ENCODE data around the gene USP17L28.
"Not testable (repeated sequence)": the region's sequence is repeated elsewhere in the genome, so short reads cannot be mapped to it uniquely, and the experiment has no call there.

USP17L28 gene

GRCh38 chr4:9348593-9348992 is at the start of gene USP17L28:
TSS of gene USP17L28 (plus strand) at chr4:9348893. CDS start at chr4:9348893, 0 bp downstream.
- not testable (repeated sequence) for H3K4me1 ChIP-seq (ENCODE audit: control insufficient read depth in 2 of 2, insufficient read depth in 2 of 2, low read length in 2 of 2); H3K27ac ChIP-seq (ENCODE audit: low read depth in 2 of 2, low read length in 2 of 2); H3K9ac ChIP-seq (ENCODE audit: low read depth in 1 of 2, low read length in 2 of 2); H3K36me3 ChIP-seq (ENCODE audit: control insufficient read depth in 2 of 2, insufficient read depth in 2 of 2, low read length in 2 of 2); H3K4me3 ChIP-seq (ENCODE audit: low read length in 2 of 2); H3K27me3 ChIP-seq (ENCODE audit: control insufficient read depth in 2 of 2, insufficient read depth in 2 of 2, low read length in 2 of 2); H3K9me3 ChIP-seq (ENCODE audit: control insufficient read depth in 2 of 2, low read length in 2 of 2)

- H3K36me3 ChIP-seq (ENCODE audit: control insufficient read depth in 2 of 2, insufficient read depth in 2 of 2, low read length in 2 of 2); H3K4me3 ChIP-seq (ENCODE audit: low read length in 2 of 2); H3K27ac ChIP-seq (ENCODE audit: low read depth in 2 of 2, low read length in 2 of 2); H3K27me3 ChIP-seq (ENCODE audit: control insufficient read depth in 2 of 2, insufficient read depth in 2 of 2, low read length in 2 of 2); H3K9me3 ChIP-seq (ENCODE audit: control insufficient read depth in 2 of 2, low read length in 2 of 2); H3K4me1 ChIP-seq (ENCODE audit: control insufficient read depth in 2 of 2, insufficient read depth in 2 of 2, low read length in 2 of 2); H3K9ac ChIP-seq (ENCODE audit: low read depth in 1 of 2, low read length in 2 of 2): not testable (repeated sequence)
Measured at GRCh38 chr4:9324191-9324590, 24.5 kb upstream of the USP17L28 start.

GRCh38 chr4:9324865-9325264 is 23.8 kb upstream of the USP17L28 start, which contains the start of gene USP17L24:
TSS of gene USP17L24 (plus strand) at chr4:9325165. CDS start at chr4:9325165, 0 bp downstream.
- H3K9me3 ChIP-seq (ENCODE audit: control insufficient read depth in 2 of 2, low read length in 2 of 2); H3K4me1 ChIP-seq (ENCODE audit: control insufficient read depth in 2 of 2, insufficient read depth in 2 of 2, low read length in 2 of 2); H3K36me3 ChIP-seq (ENCODE audit: control insufficient read depth in 2 of 2, insufficient read depth in 2 of 2, low read length in 2 of 2); H3K4me3 ChIP-seq (ENCODE audit: low read length in 2 of 2); H3K27me3 ChIP-seq (ENCODE audit: control insufficient read depth in 2 of 2, insufficient read depth in 2 of 2, low read length in 2 of 2); H3K27ac ChIP-seq (ENCODE audit: low read depth in 2 of 2, low read length in 2 of 2); H3K9ac ChIP-seq (ENCODE audit: low read depth in 1 of 2, low read length in 2 of 2): not testable (repeated sequence)

GRCh38 chr4:9329611-9330010 is 19.1 kb upstream of the USP17L28 start, which contains the start of gene USP17L25:
TSS of gene USP17L25 (plus strand) at chr4:9329911. CDS start at chr4:9329911, 0 bp downstream.
- H3K36me3 ChIP-seq (ENCODE audit: control insufficient read depth in 2 of 2, insufficient read depth in 2 of 2, low read length in 2 of 2); H3K4me1 ChIP-seq (ENCODE audit: control insufficient read depth in 2 of 2, insufficient read depth in 2 of 2, low read length in 2 of 2); H3K9ac ChIP-seq (ENCODE audit: low read depth in 1 of 2, low read length in 2 of 2); H3K9me3 ChIP-seq (ENCODE audit: control insufficient read depth in 2 of 2, low read length in 2 of 2); H3K27me3 ChIP-seq (ENCODE audit: control insufficient read depth in 2 of 2, insufficient read depth in 2 of 2, low read length in 2 of 2); H3K27ac ChIP-seq (ENCODE audit: low read depth in 2 of 2, low read length in 2 of 2); H3K4me3 ChIP-seq (ENCODE audit: low read length in 2 of 2): not testable (repeated sequence)

- H3K27me3 ChIP-seq (ENCODE audit: control insufficient read depth in 2 of 2, insufficient read depth in 2 of 2, low read length in 2 of 2); H3K36me3 ChIP-seq (ENCODE audit: control insufficient read depth in 2 of 2, insufficient read depth in 2 of 2, low read length in 2 of 2); H3K4me1 ChIP-seq (ENCODE audit: control insufficient read depth in 2 of 2, insufficient read depth in 2 of 2, low read length in 2 of 2); H3K9me3 ChIP-seq (ENCODE audit: control insufficient read depth in 2 of 2, low read length in 2 of 2); H3K9ac ChIP-seq (ENCODE audit: low read depth in 1 of 2, low read length in 2 of 2); H3K4me3 ChIP-seq (ENCODE audit: low read length in 2 of 2); H3K27ac ChIP-seq (ENCODE audit: low read depth in 2 of 2, low read length in 2 of 2): not testable (repeated sequence)
Measured at GRCh38 chr4:9334358-9334757, 14.3 kb upstream of the USP17L28 start, which contains the start of gene USP17L26. TSS of gene USP17L26 (plus strand) at chr4:9334658. CDS start at chr4:9334658, 0 bp downstream.

- H3K4me1 ChIP-seq (ENCODE audit: control insufficient read depth in 2 of 2, insufficient read depth in 2 of 2, low read length in 2 of 2); H3K36me3 ChIP-seq (ENCODE audit: control insufficient read depth in 2 of 2, insufficient read depth in 2 of 2, low read length in 2 of 2); H3K27ac ChIP-seq (ENCODE audit: low read depth in 2 of 2, low read length in 2 of 2); H3K27me3 ChIP-seq (ENCODE audit: control insufficient read depth in 2 of 2, insufficient read depth in 2 of 2, low read length in 2 of 2); H3K9ac ChIP-seq (ENCODE audit: low read depth in 1 of 2, low read length in 2 of 2); H3K4me3 ChIP-seq (ENCODE audit: low read length in 2 of 2); H3K9me3 ChIP-seq (ENCODE audit: control insufficient read depth in 2 of 2, low read length in 2 of 2): not testable (repeated sequence)
Measured at GRCh38 chr4:9339103-9339502, 9.6 kb upstream of the USP17L28 start, which contains the start of gene USP17L5. TSS of gene USP17L5 (plus strand) at chr4:9339403. CDS start at chr4:9339403, 0 bp downstream.

- not testable (repeated sequence) for H3K36me3 ChIP-seq (ENCODE audit: control insufficient read depth in 2 of 2, insufficient read depth in 2 of 2, low read length in 2 of 2); H3K9ac ChIP-seq (ENCODE audit: low read depth in 1 of 2, low read length in 2 of 2); H3K4me3 ChIP-seq (ENCODE audit: low read length in 2 of 2); H3K9me3 ChIP-seq (ENCODE audit: control insufficient read depth in 2 of 2, low read length in 2 of 2); H3K27ac ChIP-seq (ENCODE audit: low read depth in 2 of 2, low read length in 2 of 2); H3K4me1 ChIP-seq (ENCODE audit: control insufficient read depth in 2 of 2, insufficient read depth in 2 of 2, low read length in 2 of 2); H3K27me3 ChIP-seq (ENCODE audit: control insufficient read depth in 2 of 2, insufficient read depth in 2 of 2, low read length in 2 of 2)
Measured at GRCh38 chr4:9343848-9344247, 4.8 kb upstream of the USP17L28 start, which contains the start of gene USP17L27. TSS of gene USP17L27 (plus strand) at chr4:9344148. CDS start at chr4:9344148, 0 bp downstream.

GRCh38 chr4:9350866-9351265 is 2.2 kb downstream of the USP17L28 start:
- not testable (repeated sequence) for H3K27me3 ChIP-seq (ENCODE audit: control insufficient read depth in 2 of 2, insufficient read depth in 2 of 2, low read length in 2 of 2); H3K9me3 ChIP-seq (ENCODE audit: control insufficient read depth in 2 of 2, low read length in 2 of 2); H3K4me1 ChIP-seq (ENCODE audit: control insufficient read depth in 2 of 2, insufficient read depth in 2 of 2, low read length in 2 of 2); H3K27ac ChIP-seq (ENCODE audit: low read depth in 2 of 2, low read length in 2 of 2); H3K4me3 ChIP-seq (ENCODE audit: low read length in 2 of 2); H3K9ac ChIP-seq (ENCODE audit: low read depth in 1 of 2, low read length in 2 of 2); H3K36me3 ChIP-seq (ENCODE audit: control insufficient read depth in 2 of 2, insufficient read depth in 2 of 2, low read length in 2 of 2)

- H3K36me3 ChIP-seq (ENCODE audit: control insufficient read depth in 2 of 2, insufficient read depth in 2 of 2, low read length in 2 of 2); H3K9me3 ChIP-seq (ENCODE audit: control insufficient read depth in 2 of 2, low read length in 2 of 2); H3K27ac ChIP-seq (ENCODE audit: low read depth in 2 of 2, low read length in 2 of 2); H3K4me1 ChIP-seq (ENCODE audit: control insufficient read depth in 2 of 2, insufficient read depth in 2 of 2, low read length in 2 of 2); H3K9ac ChIP-seq (ENCODE audit: low read depth in 1 of 2, low read length in 2 of 2); H3K4me3 ChIP-seq (ENCODE audit: low read length in 2 of 2); H3K27me3 ChIP-seq (ENCODE audit: control insufficient read depth in 2 of 2, insufficient read depth in 2 of 2, low read length in 2 of 2): not testable (repeated sequence)
Measured at GRCh38 chr4:9353338-9353737, 4.6 kb downstream of the USP17L28 start, which contains the start of gene USP17L29. TSS of gene USP17L29 (plus strand) at chr4:9353638. CDS start at chr4:9353638, 0 bp downstream.

- not testable (repeated sequence) for H3K9me3 ChIP-seq (ENCODE audit: control insufficient read depth in 2 of 2, low read length in 2 of 2); H3K9ac ChIP-seq (ENCODE audit: low read depth in 1 of 2, low read length in 2 of 2); H3K36me3 ChIP-seq (ENCODE audit: control insufficient read depth in 2 of 2, insufficient read depth in 2 of 2, low read length in 2 of 2); H3K27me3 ChIP-seq (ENCODE audit: control insufficient read depth in 2 of 2, insufficient read depth in 2 of 2, low read length in 2 of 2); H3K4me1 ChIP-seq (ENCODE audit: control insufficient read depth in 2 of 2, insufficient read depth in 2 of 2, low read length in 2 of 2); H3K4me3 ChIP-seq (ENCODE audit: low read length in 2 of 2); H3K27ac ChIP-seq (ENCODE audit: low read depth in 2 of 2, low read length in 2 of 2)
Measured at GRCh38 chr4:9362829-9363228, 14.1 kb downstream of the USP17L28 start, which contains the start of gene USP17L30. TSS of gene USP17L30 (plus strand) at chr4:9363129. CDS start at chr4:9363129, 0 bp downstream.

- not testable (repeated sequence) for H3K27me3 ChIP-seq (ENCODE audit: control insufficient read depth in 2 of 2, insufficient read depth in 2 of 2, low read length in 2 of 2); H3K4me1 ChIP-seq (ENCODE audit: control insufficient read depth in 2 of 2, insufficient read depth in 2 of 2, low read length in 2 of 2); H3K36me3 ChIP-seq (ENCODE audit: control insufficient read depth in 2 of 2, insufficient read depth in 2 of 2, low read length in 2 of 2); H3K9ac ChIP-seq (ENCODE audit: low read depth in 1 of 2, low read length in 2 of 2); H3K4me3 ChIP-seq (ENCODE audit: low read length in 2 of 2); H3K27ac ChIP-seq (ENCODE audit: low read depth in 2 of 2, low read length in 2 of 2); H3K9me3 ChIP-seq (ENCODE audit: control insufficient read depth in 2 of 2, low read length in 2 of 2)
Measured at GRCh38 chr4:9379881-9380280, 31.2 kb downstream of the USP17L28 start.
